OCI-LY1 (cell line): ENCODE measurements around the gene IQCN.

Source experiments
- H2AFZ ChIP-seq: fragments of 200-600 bp; sonication (generic), shearing (Covaris generic); 2 replicates; pipeline ENCODE4 v1.6.0; 2014; ENCODE audit warnings: antibody characterized with exemption, mild to moderate bottlenecking, low read length
- H3F3A ChIP-seq: fragments of 200-600 bp; sonication (generic), shearing (Covaris generic); 2 replicates; pipeline ENCODE4 v1.6.0; 2014; ENCODE audit warnings: mild to moderate bottlenecking, antibody characterized with exemption, low read length, moderate library complexity; ENCODE audit not compliant: insufficient read depth
- H3K27ac ChIP-seq: fragments of 200-600 bp; sonication (generic); 2 replicates; pipeline ENCODE4 v1.5.1; 2014; ENCODE audit warnings: low read length, mixed run types, mild to moderate bottlenecking, low read depth; ENCODE audit not compliant: poor library complexity, severe bottlenecking
- H3K27me3 ChIP-seq: fragments of 200-600 bp; sonication (generic); 2 replicates; pipeline ENCODE4 v1.6.0; 2014; ENCODE audit warnings: antibody characterized with exemption, mild to moderate bottlenecking, low read length, moderate library complexity; ENCODE audit not compliant: insufficient read depth
- H3K36me3 ChIP-seq: fragments of 200-600 bp; sonication (generic); 2 replicates; pipeline ENCODE4 v1.6.1; 2014; ENCODE audit warnings: mild to moderate bottlenecking, antibody characterized with exemption, low read length, moderate library complexity, mixed read lengths; ENCODE audit not compliant: insufficient read depth
- H3K4me1 ChIP-seq: fragments of 200-600 bp; sonication (generic); 2 replicates; pipeline ENCODE4 v1.5.1; 2014; ENCODE audit warnings: mild to moderate bottlenecking, low read length, moderate library complexity; ENCODE audit not compliant: insufficient read depth, severe bottlenecking
- H3K4me2 ChIP-seq: fragments of 200-600 bp; sonication (generic), shearing (Covaris generic); 2 replicates; pipeline ENCODE4 v1.6.1; 2014; ENCODE audit warnings: low read length
- H3K4me3 ChIP-seq: fragments of 200-600 bp; sonication (generic); 2 replicates; pipeline ENCODE4 v1.5.1; 2014; ENCODE audit warnings: low read length, low read depth, mild to moderate bottlenecking, mixed read lengths; ENCODE audit not compliant: poor library complexity, severe bottlenecking
- H3K79me2 ChIP-seq: fragments of 200-600 bp; shearing (Covaris generic); 2 replicates; pipeline ENCODE4 v1.6.1; 2016; ENCODE audit warnings: mixed run types, low read length, mixed read lengths; ENCODE audit not compliant: insufficient read depth
- H3K9ac ChIP-seq: fragments of 200-600 bp; sonication (generic), shearing (Covaris generic); 2 replicates; pipeline ENCODE4 v1.6.1; 2014; ENCODE audit warnings: mild to moderate bottlenecking, low read length, mixed read lengths
- H3K9me2 ChIP-seq: fragments of 200-600 bp; sonication (generic), shearing (Covaris generic); 2 replicates; pipeline ENCODE4 v1.6.1; 2014; ENCODE audit warnings: low read depth, mild to moderate bottlenecking, low read length, mixed read lengths
- H3K9me3 ChIP-seq: fragments of 200-600 bp; shearing (Covaris generic); 2 replicates; pipeline ENCODE4 v1.6.1; 2014; ENCODE audit warnings: low read length, mixed read lengths
- H4K20me1 ChIP-seq: fragments of 200-600 bp; sonication (generic), shearing (Covaris generic); 2 replicates; pipeline ENCODE4 v1.6.0; 2016; ENCODE audit warnings: mild to moderate bottlenecking, low read length; ENCODE audit not compliant: insufficient read depth
- CTCF ChIP-seq: fragments of 200-600 bp; sonication (generic), shearing (Covaris generic); IDR thresholded peaks from 2 replicates; pipeline ENCODE4 v1.5.1; 2017; ENCODE audit warnings: mild to moderate bottlenecking, antibody characterized with exemption, low read length, moderate library complexity, mixed read lengths
- EZH2 ChIP-seq: fragments of 200-600 bp; sonication (generic), shearing (Covaris generic); IDR thresholded peaks from 2 replicates; pipeline ENCODE4 v1.8.0; 2017; ENCODE audit warnings: borderline replicate concordance, mixed run types, mild to moderate bottlenecking, antibody characterized with exemption, low read length, moderate library complexity, mixed read lengths

IQCN gene

GRCh38 chr19:18308051-18308947, 34.0 kb upstream of the IQCN start:
- Histone ChIP-seq H3K4me3 (no peak overlapping the region), H3K4me2 (no peak overlapping the region), H3K9ac (no peak overlapping the region), H3K27ac (peak overlapping the region; percentile 79), H4K20me1 (no peaks in the 10 kb centered on the region), H3K27me3 (no peaks in the 10 kb centered on the region), H3K4me1 (peaks cover 46% of the 10 kb centered on the region), H3K79me2 (no peaks in the 10 kb centered on the region), H2AFZ (no peak overlapping the region), H3K36me3 (peaks cover 46% of the 10 kb centered on the region), H3F3A (no peaks in the 10 kb centered on the region), H3K9me2 (no peaks in the 10 kb centered on the region), H3K9me3 (no peaks in the 10 kb centered on the region)
- TF ChIP-seq CTCF, result no peak
- TF ChIP-seq EZH2, result no peak

GRCh38 chr19:18307271-18307681, 33.0 kb upstream of the IQCN start:
- Histone ChIP-seq H3K4me3 (no peak overlapping the region), H3K36me3 (peaks cover 36% of the 10 kb centered on the region), H2AFZ (no peak overlapping the region), H3K9me2 (no peaks in the 10 kb centered on the region), H3K27me3 (no peaks in the 10 kb centered on the region), H3F3A (no peaks in the 10 kb centered on the region), H3K9me3 (no peaks in the 10 kb centered on the region), H3K9ac (no peak overlapping the region; the same call in 1 of the 2 replicates), H3K4me1 (peaks cover 49% of the 10 kb centered on the region), H4K20me1 (no peaks in the 10 kb centered on the region), H3K27ac (peak overlapping the region; percentile 79), H3K4me2 (peak overlapping the region; percentile 49; the same call in 1 of the 2 replicates), H3K79me2 (no peaks in the 10 kb centered on the region)
- peak; percentile 58 for TF ChIP-seq CTCF
- TF ChIP-seq EZH2, result no peak

- Histone ChIP-seq H3K79me2 (no peaks in the 10 kb centered on the region), H3K9ac (no peak overlapping the region; the same call in 1 of the 2 replicates), H3K36me3 (peaks cover 32% of the 10 kb centered on the region), H3K4me1 (peaks cover 49% of the 10 kb centered on the region), H2AFZ (no peak overlapping the region), H3K27ac (peak overlapping the region; percentile 79), H3F3A (no peaks in the 10 kb centered on the region), H3K9me2 (no peaks in the 10 kb centered on the region), H3K4me3 (no peak overlapping the region), H3K4me2 (peak overlapping the region; percentile 49; the same call in 1 of the 2 replicates), H3K27me3 (no peaks in the 10 kb centered on the region), H3K9me3 (no peaks in the 10 kb centered on the region), H4K20me1 (no peaks in the 10 kb centered on the region)
- no peak for TF ChIP-seq EZH2
- no peak for TF ChIP-seq CTCF
These were observed 32.6 kb upstream of the IQCN start for GRCh38 chr19:18306888-18307260.
